Astrocyte (in vitro differentiated cells and primary cell): ENCODE measurements around the gene TUBG2.

Experiments used
- CTCF ChIP-seq: IDR thresholded peaks from 2 replicates; pipeline ENCODE4 v1.5.1; 2011; ENCODE audit warnings: low read depth, mild to moderate bottlenecking, inconsistent platforms, low read length, moderate library complexity; ENCODE audit not compliant: insufficient read depth
- EZH2 ChIP-seq: IDR thresholded peaks from 2 replicates; pipeline ENCODE4 v1.6.1; 2012; ENCODE audit warnings: mild to moderate bottlenecking, low read length, inconsistent platforms; ENCODE audit not compliant: insufficient read depth

DNA sequence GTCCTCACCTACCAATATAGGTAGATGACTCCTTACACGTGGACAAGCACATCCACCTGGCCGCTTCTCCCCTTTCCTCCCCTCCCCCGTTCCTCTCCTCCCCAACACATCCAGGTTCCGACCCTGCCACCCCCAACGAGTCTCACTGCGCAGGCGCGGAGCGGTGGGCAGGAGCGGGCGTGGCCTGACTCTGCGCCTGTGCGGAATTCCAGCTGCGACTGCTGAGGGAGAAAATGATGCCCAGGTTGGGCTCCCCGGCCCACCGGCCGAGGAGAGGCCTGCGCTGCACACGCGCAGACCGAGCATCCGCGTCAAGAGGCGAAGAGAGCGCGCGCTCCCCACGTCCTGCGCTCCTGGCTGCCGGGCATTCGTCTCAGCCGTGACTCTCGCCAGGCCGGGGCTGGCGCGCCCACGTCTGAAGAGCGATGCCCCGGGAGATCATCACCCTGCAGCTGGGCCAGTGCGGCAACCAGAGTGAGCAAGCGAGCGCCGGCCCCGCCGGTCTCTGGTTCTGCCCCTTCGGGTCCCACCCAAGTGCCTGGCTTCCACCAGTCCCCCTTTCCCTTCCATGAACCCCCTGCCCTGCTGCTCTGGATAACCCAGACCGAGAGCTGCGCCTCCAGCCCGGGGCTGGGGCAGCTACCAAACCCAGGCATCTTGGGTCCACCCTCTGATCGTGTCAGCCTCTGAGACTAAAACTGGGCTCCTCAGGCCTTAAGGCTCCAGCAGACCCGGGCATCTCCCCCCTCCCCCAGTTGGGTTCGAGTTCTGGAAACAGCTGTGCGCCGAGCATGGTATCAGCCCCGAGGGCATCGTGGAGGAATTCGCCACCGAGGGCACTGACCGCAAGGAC lies at the start of gene TUBG2:
- no peak for TF ChIP-seq CTCF
- TF ChIP-seq EZH2, result no peak
